ENCODE measurements around the gene BACH2.

- no peak for TF ChIP-seq POLR2A (IDR thresholded peaks at IDR 0.05; ENCODE audit: low read depth)
- TF ChIP-seq, protein P1, sequence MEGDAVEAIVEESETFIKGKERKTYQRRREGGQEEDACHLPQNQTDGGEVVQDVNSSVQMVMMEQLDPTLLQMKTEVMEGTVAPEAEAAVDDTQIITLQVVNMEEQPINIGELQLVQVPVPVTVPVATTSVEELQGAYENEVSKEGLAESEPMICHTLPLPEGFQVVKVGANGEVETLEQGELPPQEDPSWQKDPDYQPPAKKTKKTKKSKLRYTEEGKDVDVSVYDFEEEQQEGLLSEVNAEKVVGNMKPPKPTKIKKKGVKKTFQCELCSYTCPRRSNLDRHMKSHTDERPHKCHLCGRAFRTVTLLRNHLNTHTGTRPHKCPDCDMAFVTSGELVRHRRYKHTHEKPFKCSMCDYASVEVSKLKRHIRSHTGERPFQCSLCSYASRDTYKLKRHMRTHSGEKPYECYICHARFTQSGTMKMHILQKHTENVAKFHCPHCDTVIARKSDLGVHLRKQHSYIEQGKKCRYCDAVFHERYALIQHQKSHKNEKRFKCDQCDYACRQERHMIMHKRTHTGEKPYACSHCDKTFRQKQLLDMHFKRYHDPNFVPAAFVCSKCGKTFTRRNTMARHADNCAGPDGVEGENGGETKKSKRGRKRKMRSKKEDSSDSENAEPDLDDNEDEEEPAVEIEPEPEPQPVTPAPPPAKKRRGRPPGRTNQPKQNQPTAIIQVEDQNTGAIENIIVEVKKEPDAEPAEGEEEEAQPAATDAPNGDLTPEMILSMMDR (IDR thresholded peaks at IDR 0.05) = no peak
Measured at GRCh38 chr6:90238496-90239266, 58.0 kb downstream of the BACH2 start.
